ENCODE data around the gene HNMT. TPM values are rescaled to one million over a fixed set of nuclear protein-coding genes. Genes with fewer than 3 reads are reported as not detected.

Gene HNMT
- total and polyA plus RNA-seq, 7 donors: 3.5 to 7.3 (median 5.2) TPM

- no peak for TF ChIP-seq CTCF (IDR thresholded peaks at IDR 0.05)
Observed at GRCh38 chr2:137998503-137998902, 34.2 kb downstream of the HNMT start.

GRCh38 chr2:137999273-137999672, 35.0 kb downstream of the HNMT start:
- H3K9me3 ChIP-seq: no peaks in the 10 kb centered on the region

More at GRCh38 chr2:137998503-137998902, 34.2 kb downstream of the HNMT start:
- no peaks in the 10 kb centered on the region for H3K9me3 ChIP-seq
- no peak for DNase-seq
- 63 to 77% (median 75%) methylated on average over 1 of the region's 1 CpG for WGBS, 3 donors
- intact Hi-C loops (cut with DNase I): no loop called here
- H3K36me3 ChIP-seq (ENCODE audit: insufficient read depth in 1 of 2, low read depth in 1 of 2): peaks cover 0 to 10% of the 10 kb centered on the region in 2 donors
- H3K4me3 ChIP-seq: no peak overlapping the region
- no peaks in the 10 kb centered on the region for H3K4me1 ChIP-seq
- no peak overlapping the region for H3K27ac ChIP-seq
- no peak for ATAC-seq
- H3K27me3 ChIP-seq (ENCODE audit: insufficient read depth in 3 of 3, low read length in 2 of 3): no peaks in the 10 kb centered on the region

DNA sequence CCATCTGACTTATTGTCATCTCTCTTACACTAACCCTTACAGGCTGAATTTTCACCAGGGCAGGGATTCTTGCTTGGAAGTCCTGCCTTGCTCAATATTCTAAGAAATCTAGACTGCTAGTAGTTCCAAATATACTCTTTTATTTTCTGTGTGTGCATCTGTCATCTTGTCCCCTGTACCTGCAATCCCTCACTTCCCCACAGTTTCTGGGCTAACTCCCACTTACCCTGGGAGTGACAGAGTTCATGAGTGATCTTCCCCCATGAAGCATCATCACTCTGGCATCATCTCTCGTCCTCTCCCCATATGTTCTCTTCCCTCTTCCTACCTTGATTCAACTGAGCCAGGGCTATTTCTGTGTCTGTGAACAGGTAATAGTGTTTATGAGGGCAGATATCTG, 35.7 kb downstream of the HNMT start:
- no peaks in the 10 kb centered on the region for H3K4me1 ChIP-seq

More at GRCh38 chr2:137999273-137999672, 35.0 kb downstream of the HNMT start:
- TF ChIP-seq CTCF (IDR thresholded peaks at IDR 0.05): no peak
- Histone ChIP-seq H3K36me3 (ENCODE audit: insufficient read depth in 1 of 2, low read depth in 1 of 2) (peaks cover 0 to 10% of the 10 kb centered on the region in 2 donors), H3K4me3 (no peak overlapping the region), H3K4me1 (no peaks in the 10 kb centered on the region), H3K27me3 (ENCODE audit: insufficient read depth in 3 of 3, low read length in 2 of 3) (no peaks in the 10 kb centered on the region), H3K27ac (no peak overlapping the region)
- 83 to 100% (median 92%) methylated on average over 1 of the region's 1 CpG for WGBS, 3 donors
- DNase-seq (no peak), ATAC-seq (no peak)
- intact Hi-C loops (cut with DNase I): no loop called here

GRCh38 chr2:138000796-138001195, 36.5 kb downstream of the HNMT start:
- ATAC-seq (no peak), DNase-seq (no peak)
- Histone ChIP-seq H3K27me3 (ENCODE audit: insufficient read depth in 3 of 3, low read length in 2 of 3) (no peaks in the 10 kb centered on the region), H3K4me3 (no peak overlapping the region), H3K9me3 (no peaks in the 10 kb centered on the region), H3K36me3 (ENCODE audit: insufficient read depth in 1 of 2, low read depth in 1 of 2) (peaks cover 0 to 10% of the 10 kb centered on the region in 2 donors), H3K27ac (no peak overlapping the region), H3K4me1 (no peaks in the 10 kb centered on the region)
- intact Hi-C loops (cut with DNase I): no loop called here
- TF ChIP-seq CTCF (IDR thresholded peaks at IDR 0.05): no peak

More for the DNA sequence above, 35.7 kb downstream of the HNMT start:
- Histone ChIP-seq H3K27me3 (ENCODE audit: insufficient read depth in 3 of 3, low read length in 2 of 3) (no peaks in the 10 kb centered on the region), H3K27ac (no peak overlapping the region), H3K4me3 (no peak overlapping the region), H3K36me3 (ENCODE audit: insufficient read depth in 1 of 2, low read depth in 1 of 2) (peaks cover 0 to 10% of the 10 kb centered on the region in 2 donors), H3K9me3 (no peaks in the 10 kb centered on the region)
- DNase-seq: no peak
- 76 to 90% (median 77%) methylated on average over 1 of the region's 1 CpG for WGBS, 3 donors
- no peak for ATAC-seq
- intact Hi-C loops (cut with DNase I): no loop called here
- no peak for TF ChIP-seq CTCF (IDR thresholded peaks at IDR 0.05)

GRCh38 chr2:138003411-138003810, 39.1 kb downstream of the HNMT start:
- no peaks in the 10 kb centered on the region for H3K4me1 ChIP-seq
- DNase-seq (no peak), ATAC-seq (no peak)
- H3K36me3 ChIP-seq (ENCODE audit: insufficient read depth in 1 of 2, low read depth in 1 of 2): peaks cover 0 to 10% of the 10 kb centered on the region in 2 donors
- 65 to 81% (median 72%) methylated on average over 1 of the region's 1 CpG for WGBS, 3 donors
- H3K4me3 ChIP-seq: no peak overlapping the region
- intact Hi-C loops (cut with DNase I): no loop called here
- H3K27ac ChIP-seq: no peak overlapping the region
- H3K27me3 ChIP-seq (ENCODE audit: insufficient read depth in 3 of 3, low read length in 2 of 3): no peaks in the 10 kb centered on the region
- no peak for TF ChIP-seq CTCF (IDR thresholded peaks at IDR 0.05)
- H3K9me3 ChIP-seq: no peaks in the 10 kb centered on the region
